Skeletal muscle cell (primary cell): ENCODE measurements around the gene PKHD1.
"Not testable (repeated sequence)": the region's sequence is repeated elsewhere in the genome, so short reads cannot be mapped to it uniquely, and the experiment has no call there.

ENCODE experiments used
- DNase-seq: peaks from one replicate; pipeline ENCODE4 v3.0.0-alpha.2; 2010; ENCODE audit warnings: low read depth
- H3K4me3 ChIP-seq: 2 replicates; pipeline ENCODE4 v1.5.1; 2011; ENCODE audit warnings: low read depth, mild to moderate bottlenecking, control low read depth, low read length, moderate library complexity

Gene PKHD1

DNA sequence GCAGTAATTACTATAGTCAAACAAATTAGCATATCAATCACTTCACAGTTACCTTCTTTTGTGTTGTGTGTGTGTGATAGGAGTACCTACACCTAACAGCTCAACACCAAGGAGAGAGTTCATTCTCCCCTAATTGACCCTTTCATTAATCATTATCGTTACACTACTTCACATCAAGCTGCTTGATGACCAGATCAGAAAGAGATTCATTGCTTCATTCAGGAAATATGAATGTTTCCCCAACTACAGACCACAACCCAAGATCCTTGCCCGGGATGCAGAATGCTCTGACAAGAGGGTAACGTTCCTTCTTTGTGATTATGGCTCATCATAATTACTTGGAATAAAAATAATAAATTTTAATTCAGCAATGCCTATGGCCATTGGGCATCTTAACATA lies 132.7 kb downstream of the PKHD1 start:
- H3K4me3 ChIP-seq: no peak overlapping the region
- no peak for DNase-seq

DNA sequence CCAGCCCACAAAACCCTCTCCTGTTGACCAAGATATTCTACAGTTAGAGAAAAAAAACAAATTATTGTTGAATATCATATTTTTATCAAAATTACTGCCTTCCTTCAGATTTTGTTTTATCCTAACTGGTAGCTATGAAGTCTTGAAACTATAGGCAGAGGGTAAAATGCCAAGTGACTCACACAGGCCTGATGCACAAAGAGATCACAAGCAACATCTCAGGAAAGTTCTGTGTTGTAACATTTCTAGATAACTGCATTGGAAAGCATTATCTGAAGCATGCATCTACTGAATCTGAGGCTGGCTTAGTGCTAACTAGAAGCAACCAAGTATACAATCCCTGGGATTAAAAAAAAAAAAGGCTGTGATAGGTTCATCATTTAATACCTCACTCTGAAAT lies 134.2 kb downstream of the PKHD1 start:
- no peak overlapping the region for H3K4me3 ChIP-seq
- no peak for DNase-seq

DNA sequence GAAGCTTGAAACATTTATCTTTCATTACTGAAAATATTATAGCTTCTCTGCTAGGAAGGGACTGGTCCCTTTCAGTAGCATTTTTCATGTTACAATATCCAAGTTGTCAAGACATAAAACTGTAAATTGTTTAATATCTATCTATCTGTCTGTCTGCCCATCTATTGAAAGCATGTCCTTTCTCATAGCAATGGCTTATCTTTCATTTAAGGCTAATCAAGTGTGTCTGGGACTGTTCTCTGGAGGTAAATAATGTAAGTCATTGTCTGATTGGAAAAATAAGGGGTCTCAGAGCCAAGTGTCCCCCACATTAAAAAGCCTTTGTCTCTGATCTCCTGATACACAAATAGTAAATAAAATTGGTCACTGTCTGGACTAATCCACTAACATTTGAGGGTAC lies 135.5 kb downstream of the PKHD1 start:
- DNase-seq: no peak
- no peak overlapping the region for H3K4me3 ChIP-seq

DNA sequence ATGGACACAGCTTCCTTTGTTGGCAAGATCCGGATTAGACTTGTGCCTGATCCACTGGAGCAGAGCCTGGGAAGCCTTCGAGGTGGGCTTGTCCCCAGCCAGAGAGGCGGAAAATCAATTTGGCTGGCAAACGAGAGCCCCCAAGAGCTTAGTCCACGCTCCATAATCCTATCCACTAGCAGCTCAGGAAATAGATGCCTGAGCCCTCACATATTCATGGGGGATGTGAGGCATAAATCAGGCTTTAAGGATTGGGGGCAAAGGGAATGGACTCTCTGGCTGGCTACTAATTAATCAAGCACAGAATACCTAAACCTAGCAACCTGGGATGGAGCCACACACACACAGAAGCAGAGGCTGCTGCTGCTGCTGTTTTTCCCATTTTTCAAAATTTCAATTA lies 137.9 kb downstream of the PKHD1 start:
- H3K4me3 ChIP-seq: no peak overlapping the region
- no peak for DNase-seq

DNA sequence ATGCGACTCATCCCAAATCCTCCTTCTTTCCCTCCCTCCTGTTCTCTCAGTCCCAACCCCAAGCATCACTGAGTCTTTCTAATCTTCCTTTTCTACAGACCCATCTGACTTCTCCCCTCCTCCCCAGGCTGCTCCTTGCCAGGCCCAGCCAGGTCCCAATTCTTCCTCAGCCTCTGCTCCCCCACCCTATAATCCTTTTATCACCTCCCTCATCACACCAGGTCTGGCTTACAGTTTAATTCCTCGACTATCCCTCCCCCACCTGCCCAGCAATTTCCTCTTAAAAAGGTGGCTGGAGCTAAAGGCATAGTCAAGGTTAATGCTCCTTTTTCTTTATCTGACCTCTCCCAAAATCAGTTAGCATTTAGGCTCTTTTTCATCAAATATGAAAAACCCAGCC lies 147.7 kb downstream of the PKHD1 start:
- not testable (repeated sequence) for DNase-seq, H3K4me3 ChIP-seq

DNA sequence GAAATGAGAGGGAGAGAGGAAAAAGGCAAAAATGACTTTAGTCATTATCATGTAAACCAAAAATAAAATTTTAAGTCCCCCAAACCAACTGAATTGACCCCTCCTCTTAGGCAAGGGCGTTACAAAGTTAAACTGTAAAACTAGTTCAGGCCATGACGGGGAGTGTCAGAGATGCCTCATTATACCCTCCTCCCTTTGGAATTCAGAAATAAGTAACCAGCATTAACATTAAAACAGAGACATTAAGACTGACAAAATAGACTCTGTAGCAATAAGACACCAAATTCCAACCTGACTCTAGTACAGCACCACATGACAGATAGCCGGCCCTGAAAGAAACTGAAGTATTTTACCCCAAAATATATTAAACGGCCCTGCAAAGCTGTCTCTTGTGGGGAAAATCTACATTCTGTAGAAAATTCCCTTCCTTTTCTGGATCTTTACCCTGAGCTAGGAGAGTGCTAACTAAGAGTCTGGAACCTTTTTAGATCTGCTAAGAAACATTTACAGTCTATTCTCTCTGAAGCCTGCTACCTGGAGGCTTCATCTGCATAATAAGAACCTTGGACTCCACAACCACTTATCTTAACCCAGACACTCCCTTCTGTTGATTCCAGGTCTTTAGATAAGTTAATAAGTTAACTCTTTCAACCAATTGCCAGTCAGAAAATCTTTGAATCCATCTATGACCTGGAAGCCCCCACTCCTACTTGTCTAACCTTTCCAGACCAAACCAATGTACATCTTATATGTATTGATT lies 150.7 kb downstream of the PKHD1 start:
- H3K4me3 ChIP-seq: no peak overlapping the region
- no peak for DNase-seq

DNA sequence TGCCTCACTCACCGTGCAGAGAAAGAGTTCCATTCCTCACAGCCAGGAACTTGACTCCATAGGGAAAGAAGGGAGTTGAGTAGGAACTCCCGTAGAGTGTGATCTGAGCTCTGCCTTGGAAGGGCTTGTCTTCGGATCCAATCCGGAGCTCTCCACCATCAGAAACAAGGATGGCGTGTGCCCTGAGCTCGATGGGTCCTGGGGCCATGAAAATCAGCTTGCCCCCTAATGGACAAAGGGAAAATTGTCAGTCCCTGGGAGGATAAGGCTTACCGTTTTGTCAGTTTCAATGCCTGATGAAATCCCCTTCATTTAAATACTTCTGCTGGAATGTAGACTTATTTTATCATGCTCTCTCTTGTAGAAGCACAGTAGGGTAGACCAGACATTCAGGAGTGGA lies 153.3 kb downstream of the PKHD1 start:
- H3K4me3 ChIP-seq: no peak overlapping the region
- DNase-seq: no peak

DNA sequence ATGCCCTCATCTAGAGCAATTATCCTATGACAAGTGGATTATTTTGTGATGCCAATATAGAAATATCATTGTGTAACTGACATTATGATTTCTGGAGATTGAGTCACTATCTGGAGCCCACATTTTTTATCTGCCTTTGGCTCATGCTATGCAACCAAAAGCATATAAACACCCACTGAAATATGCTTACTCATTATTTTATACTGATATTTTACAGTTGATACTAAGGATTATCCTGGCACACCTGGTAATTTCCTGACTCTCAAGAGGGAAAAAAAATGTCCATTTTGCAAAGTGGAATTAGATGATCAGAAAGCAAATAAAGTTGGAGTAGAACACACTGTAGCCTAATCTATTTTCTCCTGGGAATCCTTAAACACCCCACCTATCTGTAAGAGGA lies 154.5 kb downstream of the PKHD1 start:
- H3K4me3 ChIP-seq: no peak overlapping the region
- DNase-seq: no peak

DNA sequence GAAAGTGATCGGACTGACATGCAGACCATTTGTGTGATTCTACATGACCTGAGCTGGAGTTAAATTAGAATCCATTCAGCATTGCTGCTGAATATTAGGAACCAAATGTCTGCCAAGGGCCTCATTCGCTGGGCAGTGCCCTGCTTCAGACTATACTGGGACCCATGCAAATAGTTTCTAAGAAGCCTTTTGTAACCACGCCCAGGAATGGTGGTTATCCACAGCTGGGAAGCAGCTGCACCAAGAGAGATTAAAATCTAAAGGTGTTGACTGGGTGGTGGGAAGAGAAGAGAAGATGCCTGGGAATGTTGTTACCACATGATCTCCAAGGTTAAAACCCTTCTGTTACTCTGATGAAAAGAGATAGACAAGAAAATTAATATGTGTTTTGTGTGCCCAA lies 156.8 kb downstream of the PKHD1 start:
- no peak overlapping the region for H3K4me3 ChIP-seq
- DNase-seq: no peak

DNA sequence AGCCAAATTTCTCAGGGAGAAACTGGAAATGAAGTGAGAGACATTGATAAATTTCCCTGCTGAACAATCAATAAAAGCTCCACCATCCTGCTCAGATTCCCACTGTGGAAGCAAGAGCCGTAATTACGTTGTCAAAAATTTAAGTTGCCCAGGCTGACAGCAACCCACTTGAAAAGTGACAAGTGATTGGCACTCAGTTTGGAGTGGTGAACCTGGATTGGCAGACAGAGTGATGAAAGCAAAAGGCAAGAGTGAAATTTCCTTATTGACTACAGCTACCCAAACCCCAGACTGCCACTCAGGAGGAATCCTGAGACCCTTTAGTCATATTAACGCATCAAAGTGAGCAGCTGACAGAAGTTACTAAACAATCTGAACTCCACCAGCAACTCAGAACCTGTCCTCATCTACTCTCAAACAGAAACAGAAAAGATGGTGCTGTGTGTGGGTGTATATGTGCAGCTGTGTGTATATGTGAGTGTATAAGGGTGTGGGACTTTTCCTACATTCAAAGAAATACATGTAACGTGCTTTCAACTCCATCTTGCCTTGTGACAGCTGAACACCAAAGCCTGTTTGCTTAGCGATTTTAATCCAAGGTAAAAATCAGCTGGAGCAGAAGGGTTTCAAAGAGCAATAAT lies 157.4 kb downstream of the PKHD1 start:
- DNase-seq: no peak
- H3K4me3 ChIP-seq: no peak overlapping the region

DNA sequence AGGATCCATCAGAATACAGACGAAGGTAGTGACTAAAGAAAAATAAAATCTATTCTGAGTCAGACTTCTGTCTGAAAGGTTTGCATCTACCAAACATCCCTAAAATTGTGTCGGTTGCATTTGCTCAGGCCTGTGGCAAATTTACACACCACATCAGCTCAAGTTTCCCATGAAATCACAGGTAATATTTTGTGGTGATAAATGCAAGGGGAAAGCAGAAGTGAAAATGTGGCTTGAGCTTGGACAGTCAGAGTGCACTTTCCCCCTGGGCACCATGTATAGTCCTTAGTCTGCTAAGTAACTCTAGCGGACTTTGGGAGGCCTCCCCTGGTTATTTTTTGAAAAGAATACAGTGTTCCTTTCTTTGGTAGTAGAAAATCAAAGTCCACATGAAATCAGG lies 159.1 kb downstream of the PKHD1 start:
- no peak overlapping the region for H3K4me3 ChIP-seq
- DNase-seq: no peak

DNA sequence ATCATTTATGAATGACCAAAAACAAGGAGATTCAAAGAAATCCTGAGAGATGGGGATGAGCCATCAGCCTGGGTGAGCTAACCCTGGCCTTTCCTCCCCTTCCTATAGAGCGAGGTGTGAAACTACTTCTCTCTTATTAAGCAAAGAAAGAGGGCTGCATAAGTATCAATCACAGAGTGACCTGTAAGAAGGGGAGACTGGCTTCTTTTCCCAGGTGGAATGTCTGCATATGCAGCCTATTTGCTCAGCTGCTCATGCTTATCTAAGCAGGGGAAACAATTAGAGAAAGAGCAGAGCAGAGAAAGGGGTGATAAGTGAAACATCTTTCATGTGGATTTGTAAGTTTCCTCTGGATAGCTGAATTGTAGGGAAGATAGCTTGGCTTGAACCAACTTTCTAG lies 160.0 kb downstream of the PKHD1 start:
- no peak overlapping the region for H3K4me3 ChIP-seq
- no peak for DNase-seq

DNA sequence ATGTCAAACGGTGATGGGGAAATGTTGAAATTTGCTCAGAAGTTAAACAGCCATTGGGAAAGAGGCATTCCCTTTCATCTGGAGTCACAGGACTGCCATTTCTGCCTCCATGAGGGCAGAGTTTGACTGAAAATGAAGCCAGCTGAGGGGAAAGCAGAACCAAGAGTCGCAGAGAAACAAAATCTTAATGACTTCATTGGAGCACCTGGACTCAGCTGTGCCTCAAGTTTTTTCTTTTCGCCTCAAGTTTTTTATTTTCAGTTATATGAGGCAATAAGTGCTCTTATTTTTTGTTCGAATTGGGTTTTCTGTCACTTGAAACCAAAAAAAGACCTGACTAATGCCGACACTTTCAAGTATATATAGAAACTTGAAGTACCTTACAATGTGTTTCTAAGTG lies 161.3 kb downstream of the PKHD1 start:
- DNase-seq: no peak
- no peak overlapping the region for H3K4me3 ChIP-seq

DNA sequence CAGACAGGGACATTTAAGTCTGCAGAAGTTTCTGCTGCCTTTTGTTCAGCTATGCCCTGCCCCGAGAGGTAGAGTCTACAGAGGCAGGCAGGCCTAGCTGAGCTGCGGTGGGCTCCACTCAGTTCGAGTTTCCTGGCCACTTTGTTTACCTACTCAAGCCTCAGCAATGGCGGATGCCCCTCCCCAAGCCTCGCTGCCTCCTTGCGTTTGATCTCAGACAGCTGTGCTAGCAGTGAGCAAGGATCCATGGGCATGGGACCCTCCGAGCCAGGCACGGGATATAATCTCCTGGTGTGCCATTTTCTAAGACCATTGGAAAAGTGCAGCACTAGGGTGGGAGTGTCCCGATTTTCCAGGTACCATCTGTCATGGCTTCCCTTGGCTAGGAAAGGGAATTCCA lies 164.9 kb downstream of the PKHD1 start:
- DNase-seq, H3K4me3 ChIP-seq: not testable (repeated sequence)

DNA sequence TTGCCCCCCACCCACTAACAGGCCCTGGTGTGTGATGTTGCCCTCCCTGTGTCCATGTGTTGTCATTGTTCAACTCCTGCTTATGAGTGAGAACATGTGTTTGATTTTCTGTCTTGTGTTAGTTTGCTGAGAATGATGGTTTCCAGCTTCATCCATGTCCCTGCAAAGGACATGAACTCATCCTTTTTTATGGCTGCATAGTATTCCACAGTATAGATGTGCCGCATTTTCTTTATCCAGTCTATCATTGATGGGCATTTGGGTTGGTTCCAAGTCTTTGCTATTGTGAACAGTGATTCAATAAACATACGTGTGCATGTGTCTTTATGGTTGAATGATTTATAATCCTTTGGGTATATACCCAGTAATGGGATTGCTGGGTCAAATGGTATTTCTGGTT lies 169.1 kb downstream of the PKHD1 start:
- H3K4me3 ChIP-seq, DNase-seq: not testable (repeated sequence)

DNA sequence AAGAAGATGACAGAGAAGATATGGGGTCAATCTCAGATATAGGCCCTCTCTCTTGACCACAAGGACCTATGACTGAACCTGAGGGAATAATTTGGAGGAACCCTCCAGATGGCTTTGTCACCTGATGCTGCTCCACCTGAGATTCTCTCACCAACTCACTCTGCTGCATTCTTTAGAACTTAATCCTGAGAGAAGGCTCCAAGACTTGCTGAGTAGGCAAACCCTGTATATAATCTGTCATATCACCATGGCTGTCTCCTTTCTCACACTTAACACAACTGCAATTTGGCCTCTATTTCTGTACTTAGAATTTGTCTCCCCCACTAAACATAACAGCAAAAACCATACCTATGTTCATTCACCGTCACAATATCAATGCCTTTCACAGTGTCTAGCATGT lies 172.3 kb downstream of the PKHD1 start:
- H3K4me3 ChIP-seq: no peak overlapping the region
- DNase-seq: no peak

DNA sequence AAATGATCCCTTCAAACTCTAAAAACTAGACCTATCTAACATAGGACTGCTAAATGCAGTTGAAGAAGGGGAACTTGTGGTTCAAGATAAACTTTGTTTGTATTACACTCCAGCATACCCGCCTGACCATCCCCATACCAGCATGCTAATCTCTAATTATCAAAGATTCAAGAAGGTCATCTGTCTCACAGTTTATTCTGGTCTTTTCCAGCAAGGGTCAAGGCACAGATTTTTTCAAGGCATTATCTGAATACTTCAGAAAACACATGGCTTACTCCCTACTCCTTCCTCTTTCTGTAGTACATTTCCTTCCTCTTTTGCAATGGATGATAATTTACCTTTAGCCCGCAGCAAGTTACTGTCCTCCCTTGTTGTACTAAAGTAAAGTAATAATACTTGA lies 174.1 kb downstream of the PKHD1 start:
- H3K4me3 ChIP-seq: no peak overlapping the region
- DNase-seq: no peak

DNA sequence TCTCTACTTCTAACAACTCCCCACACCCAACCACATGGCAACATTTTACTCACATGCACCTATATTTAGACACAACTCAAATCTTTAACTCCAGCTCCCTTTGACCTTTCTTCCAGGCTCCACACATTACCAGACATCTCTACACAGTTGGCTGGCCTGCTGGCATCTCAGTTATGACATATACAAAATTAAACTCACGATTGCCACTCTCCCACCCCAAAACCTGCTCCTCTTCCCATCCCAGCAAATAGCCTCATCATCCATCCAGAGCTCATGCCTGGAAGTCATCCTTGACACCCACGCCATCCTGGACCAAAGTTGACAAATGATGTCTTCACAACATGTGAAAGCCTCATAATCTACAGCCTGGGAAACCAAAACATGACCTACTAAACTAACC lies 176.6 kb downstream of the PKHD1 start:
- no peak for DNase-seq
- no peak overlapping the region for H3K4me3 ChIP-seq

DNA sequence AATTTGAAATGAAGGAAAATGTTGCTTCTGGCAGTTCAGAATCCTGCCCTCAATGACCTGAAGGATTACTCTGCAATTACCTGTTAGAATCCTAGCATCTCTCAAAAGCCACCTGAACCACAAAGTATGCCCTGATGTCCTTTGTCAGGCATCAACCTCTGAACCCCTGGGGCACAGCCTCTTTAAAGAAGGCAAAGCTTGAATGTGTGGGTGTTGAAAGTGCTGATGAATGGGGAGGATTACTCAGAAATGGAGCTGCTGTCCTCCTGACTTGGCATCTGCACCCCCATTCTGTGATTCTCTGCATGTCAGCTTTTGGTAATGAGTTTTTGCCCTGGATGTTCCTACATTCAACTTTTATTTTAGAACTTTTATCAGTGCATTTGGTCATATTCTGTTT lies 179.2 kb downstream of the PKHD1 start:
- H3K4me3 ChIP-seq: no peak overlapping the region
- DNase-seq: no peak

DNA sequence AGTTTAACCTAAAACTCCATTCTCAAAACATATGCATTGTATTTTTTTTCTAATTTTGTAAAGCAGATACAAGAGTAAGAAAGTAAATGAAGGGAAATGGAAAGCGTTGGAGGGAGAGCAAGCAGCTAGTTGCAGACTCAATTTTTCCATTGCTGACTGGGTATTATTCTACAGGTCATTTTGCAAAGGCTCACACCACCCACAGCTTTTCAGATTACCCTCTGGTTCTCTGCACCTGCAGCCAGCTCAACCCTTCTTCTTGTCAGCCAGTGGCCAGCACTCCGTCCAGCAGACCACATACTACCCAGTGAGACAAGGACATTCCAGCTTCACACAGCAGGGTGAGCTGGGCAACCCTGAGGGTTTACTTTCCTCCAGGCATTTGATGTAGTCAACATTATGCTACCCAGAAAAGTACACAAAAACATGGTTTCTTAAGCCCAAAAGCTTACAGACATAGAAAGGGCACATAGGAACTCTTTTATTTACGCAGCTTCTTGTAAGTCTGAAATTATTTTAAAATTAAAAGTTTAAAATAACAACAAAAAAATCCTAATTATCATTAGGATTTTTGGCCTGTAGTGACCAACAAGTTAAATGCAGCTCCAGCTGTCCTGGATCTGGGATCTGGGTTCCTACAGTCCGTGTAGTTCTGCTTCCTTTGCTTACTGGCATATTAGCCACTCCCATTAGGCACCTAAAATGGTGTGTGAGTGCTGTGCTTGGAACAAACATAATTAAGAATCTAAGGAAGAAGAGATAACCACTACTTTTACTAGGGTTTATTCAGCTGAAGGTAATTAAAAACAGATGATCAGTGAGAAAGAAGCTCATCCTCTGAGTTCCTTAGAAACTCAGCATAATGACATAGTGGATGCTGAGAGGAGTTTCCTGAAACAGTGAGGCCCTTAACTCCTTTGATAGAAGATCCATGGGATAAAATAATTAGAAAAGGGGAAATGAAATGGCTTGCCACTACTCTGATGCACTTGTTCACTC lies 185.3 kb downstream of the PKHD1 start:
- no peak overlapping the region for H3K4me3 ChIP-seq
- no peak for DNase-seq
